Subcutaneous adipose tissue (tissue), 4 donors: ENCODE results near the gene PVALEF. TPM values are rescaled to one million over a fixed set of nuclear protein-coding genes. Genes with fewer than 3 reads are reported as not detected.

Source experiments
- total RNA-seq, 4 donors: library from RNA; depleted of rRNA; stranded (reverse); fragments of >200 nt; gene quantifications; one replicate each; pipeline ENCODE4 v1.1.0, GENCODE V29; 2016
- TF ChIP-seq, protein P1 (sequence below): fragments of 450-650 bp; IDR thresholded peaks from one replicate; pipeline ENCODE4 v1.5.1; 2016; ENCODE audit warnings: low read depth, mild to moderate bottlenecking, control low read depth, antibody characterized with exemption, moderate library complexity

PVALEF gene
- not detected for total RNA-seq

GRCh38 chr17:81165246-81166032 lies at the start of gene PVALEF:
TSS of gene PVALEF (plus strand) at chr17:81165507. CDS start at chr17:81181227, 15,720 bp downstream.
- TF ChIP-seq, protein P1, sequence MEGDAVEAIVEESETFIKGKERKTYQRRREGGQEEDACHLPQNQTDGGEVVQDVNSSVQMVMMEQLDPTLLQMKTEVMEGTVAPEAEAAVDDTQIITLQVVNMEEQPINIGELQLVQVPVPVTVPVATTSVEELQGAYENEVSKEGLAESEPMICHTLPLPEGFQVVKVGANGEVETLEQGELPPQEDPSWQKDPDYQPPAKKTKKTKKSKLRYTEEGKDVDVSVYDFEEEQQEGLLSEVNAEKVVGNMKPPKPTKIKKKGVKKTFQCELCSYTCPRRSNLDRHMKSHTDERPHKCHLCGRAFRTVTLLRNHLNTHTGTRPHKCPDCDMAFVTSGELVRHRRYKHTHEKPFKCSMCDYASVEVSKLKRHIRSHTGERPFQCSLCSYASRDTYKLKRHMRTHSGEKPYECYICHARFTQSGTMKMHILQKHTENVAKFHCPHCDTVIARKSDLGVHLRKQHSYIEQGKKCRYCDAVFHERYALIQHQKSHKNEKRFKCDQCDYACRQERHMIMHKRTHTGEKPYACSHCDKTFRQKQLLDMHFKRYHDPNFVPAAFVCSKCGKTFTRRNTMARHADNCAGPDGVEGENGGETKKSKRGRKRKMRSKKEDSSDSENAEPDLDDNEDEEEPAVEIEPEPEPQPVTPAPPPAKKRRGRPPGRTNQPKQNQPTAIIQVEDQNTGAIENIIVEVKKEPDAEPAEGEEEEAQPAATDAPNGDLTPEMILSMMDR, result no peak

DNA sequence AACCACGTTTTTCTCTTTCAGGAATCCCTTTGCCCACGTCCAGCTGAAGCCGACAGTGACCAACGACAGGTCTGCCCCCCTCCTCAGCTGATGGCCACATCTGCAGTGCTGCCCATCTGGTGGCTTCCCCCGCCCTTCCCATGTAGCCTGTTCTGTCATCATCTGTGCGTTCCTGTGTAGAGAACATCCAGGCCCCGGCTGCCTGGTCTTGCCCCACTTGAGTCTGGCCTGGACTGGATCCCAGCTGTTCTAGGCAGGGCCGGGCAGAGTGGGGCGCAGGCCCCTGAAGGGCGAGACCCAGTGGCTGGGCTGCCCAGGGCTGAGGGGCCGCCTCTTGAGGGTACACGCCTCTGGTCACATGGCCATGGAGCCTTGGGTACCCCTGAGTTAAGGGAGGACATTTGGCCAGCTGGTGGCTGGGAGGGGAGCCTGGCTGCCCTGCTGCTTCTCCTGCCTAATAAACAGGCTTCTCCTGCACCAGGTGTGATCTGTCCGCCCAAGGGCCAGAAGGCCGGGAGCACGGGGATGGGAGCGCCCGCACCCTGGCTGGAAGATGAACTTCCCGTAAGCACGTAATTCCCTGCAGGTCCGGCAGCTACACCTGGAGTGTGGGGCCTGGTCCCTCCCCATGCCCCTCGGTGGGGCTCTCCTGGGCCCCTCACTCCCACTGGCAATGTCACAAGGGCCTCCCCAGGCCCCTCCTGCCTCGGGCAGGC lies 49.4 kb upstream of the PVALEF start:
- TF ChIP-seq, protein P1, result no peak

- TF ChIP-seq, protein P1, result no peak
These were observed 48.6 kb upstream of the PVALEF start for GRCh38 chr17:81116704-81117103.

DNA sequence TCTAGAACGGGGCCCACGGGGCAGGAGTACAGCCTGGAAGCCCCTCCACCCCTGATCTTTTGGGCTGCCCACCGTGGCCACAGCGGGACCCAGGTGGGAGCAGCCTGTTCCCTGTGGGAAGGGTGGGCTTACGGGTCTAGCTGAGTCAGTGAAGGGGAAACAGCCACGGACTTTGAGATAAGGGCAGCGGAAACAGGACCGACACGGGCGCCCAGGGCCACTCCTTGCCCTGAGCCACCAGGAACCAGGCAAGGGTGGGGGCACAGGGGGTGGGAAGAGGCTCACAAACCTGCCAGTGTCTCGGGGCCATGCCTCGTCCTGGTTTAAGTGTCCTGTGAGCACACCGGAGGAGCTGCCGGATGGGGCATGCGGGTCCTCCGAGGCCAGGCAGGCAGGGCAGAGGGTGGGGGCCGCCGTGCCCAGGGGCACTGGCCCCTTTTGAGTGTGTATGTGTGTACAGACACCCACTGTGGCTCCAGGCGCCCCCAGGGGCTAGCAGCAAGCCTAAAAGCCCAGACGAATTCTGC lies 47.6 kb upstream of the PVALEF start:
- TF ChIP-seq, protein P1, result no peak

GRCh38 chr17:81118308-81119221 lies 46.7 kb upstream of the PVALEF start:
- TF ChIP-seq, protein P1, result no peak

DNA sequence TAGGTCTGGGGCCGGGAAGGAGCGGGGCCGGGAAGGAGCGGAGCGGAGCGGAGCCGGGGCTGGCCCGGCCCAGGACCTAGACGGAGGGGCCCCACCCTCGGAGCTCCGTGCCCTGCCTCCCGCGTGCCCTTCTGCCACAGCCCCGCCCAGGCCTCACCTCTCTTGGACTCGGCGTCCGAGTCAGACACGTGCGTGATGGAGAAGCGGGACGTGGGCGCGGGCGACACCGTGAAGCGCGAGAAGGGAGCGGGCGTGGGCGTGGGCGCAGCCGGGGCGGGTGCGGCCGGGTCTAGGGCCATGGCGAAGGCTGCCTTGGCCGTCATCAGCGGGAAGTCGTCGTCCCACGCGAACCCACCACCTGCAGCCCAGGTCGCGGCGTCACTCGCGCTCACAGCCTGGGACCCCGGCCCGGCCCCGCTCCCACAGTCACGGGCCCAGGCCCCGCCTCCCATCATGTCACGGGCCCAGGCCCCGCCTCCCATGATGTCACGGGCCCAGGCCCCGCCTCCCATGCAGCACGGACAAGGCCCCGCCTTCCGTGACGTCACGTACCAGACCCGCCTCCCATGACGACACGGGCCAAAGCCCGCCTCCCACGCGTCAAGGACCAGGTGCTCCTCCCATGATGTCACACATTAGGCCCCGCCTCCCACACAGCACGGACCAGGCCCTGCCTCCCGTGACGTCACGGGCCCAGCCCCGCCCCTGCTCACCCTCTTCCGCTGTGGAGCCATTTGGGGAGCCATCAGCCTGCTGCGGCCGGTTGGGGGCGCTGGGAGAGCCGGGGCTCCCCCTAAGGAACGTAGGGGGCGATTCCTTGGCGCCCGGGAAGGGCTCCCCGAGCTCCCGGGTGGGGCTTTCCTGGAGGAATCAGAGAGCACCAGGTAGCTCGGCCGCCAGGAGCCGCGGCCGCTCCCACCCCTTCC lies 45.8 kb upstream of the PVALEF start:
- TF ChIP-seq, protein P1, result no peak
